ENCODE data around the gene KLK6.

DNA sequence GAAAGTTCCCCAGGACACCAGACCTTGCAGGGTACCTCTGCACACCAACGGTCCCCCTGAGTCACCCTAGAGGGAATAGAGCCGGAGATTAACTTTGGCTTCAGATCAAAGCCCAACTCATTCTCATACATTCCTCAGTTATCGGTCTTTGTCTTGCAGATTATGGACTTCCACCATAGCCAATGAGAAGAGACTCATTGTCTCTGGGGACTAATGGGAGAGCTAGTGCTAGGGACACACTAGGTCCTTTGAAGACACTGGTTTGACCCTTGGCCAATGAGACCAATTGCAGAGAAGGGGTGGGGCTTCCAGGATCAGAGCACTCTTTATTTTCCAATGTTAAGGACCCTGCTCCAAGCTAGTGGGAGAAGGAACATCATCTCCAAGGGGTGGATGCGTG lies 8.2 kb upstream of the KLK6 start:
- TF ChIP-seq POLR2A (IDR thresholded peaks at IDR 0.05) = no peak
- TF ChIP-seq, protein P1, sequence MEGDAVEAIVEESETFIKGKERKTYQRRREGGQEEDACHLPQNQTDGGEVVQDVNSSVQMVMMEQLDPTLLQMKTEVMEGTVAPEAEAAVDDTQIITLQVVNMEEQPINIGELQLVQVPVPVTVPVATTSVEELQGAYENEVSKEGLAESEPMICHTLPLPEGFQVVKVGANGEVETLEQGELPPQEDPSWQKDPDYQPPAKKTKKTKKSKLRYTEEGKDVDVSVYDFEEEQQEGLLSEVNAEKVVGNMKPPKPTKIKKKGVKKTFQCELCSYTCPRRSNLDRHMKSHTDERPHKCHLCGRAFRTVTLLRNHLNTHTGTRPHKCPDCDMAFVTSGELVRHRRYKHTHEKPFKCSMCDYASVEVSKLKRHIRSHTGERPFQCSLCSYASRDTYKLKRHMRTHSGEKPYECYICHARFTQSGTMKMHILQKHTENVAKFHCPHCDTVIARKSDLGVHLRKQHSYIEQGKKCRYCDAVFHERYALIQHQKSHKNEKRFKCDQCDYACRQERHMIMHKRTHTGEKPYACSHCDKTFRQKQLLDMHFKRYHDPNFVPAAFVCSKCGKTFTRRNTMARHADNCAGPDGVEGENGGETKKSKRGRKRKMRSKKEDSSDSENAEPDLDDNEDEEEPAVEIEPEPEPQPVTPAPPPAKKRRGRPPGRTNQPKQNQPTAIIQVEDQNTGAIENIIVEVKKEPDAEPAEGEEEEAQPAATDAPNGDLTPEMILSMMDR (IDR thresholded peaks at IDR 0.05) = no peak

All from thyroid gland (tissue), 4 donors.